GM21367 (cell line): ENCODE results near the gene DHRSX.
"Not testable (repeated sequence)": the region's sequence is repeated elsewhere in the genome, so short reads cannot be mapped to it uniquely, and the experiment has no call there.

ENCODE experiments used
- ATAC-seq: cut with Tn5 transposase; IDR thresholded peaks from one replicate; pipeline ENCODE4 v1.9.1; 2021; ENCODE audit not compliant: unreplicated experiment

Gene DHRSX

GRCh38 chrX:2498781-2499302, 1.9 kb downstream of the DHRSX start:
- no peak for ATAC-seq

GRCh38 chrX:2497961-2498780, 2.6 kb downstream of the DHRSX start:
- ATAC-seq: no peak

GRCh38 chrX:2495595-2495994, 5.2 kb downstream of the DHRSX start:
- no peak for ATAC-seq

GRCh38 chrX:2492531-2493218, 8.1 kb downstream of the DHRSX start:
- ATAC-seq: no peak

- ATAC-seq: no peak
Measured at GRCh38 chrX:2490634-2491033, 10.1 kb downstream of the DHRSX start.

- ATAC-seq: no peak
Measured at GRCh38 chrX:2489446-2490445, 11.0 kb downstream of the DHRSX start.

GRCh38 chrX:2488621-2489285, 12.0 kb downstream of the DHRSX start:
- ATAC-seq: no peak

- no peak for ATAC-seq
Measured at GRCh38 chrX:2487366-2487765, 13.4 kb downstream of the DHRSX start.

- ATAC-seq: no peak
Measured at GRCh38 chrX:2486476-2487133, 14.2 kb downstream of the DHRSX start.

- ATAC-seq: no peak
Measured at GRCh38 chrX:2485789-2486345, 14.9 kb downstream of the DHRSX start.

GRCh38 chrX:2484721-2485648, 15.8 kb downstream of the DHRSX start:
- no peak for ATAC-seq

- no peak for ATAC-seq
Measured at GRCh38 chrX:2484256-2484655, 16.5 kb downstream of the DHRSX start.

- ATAC-seq: no peak
Measured at GRCh38 chrX:2483398-2484060, 17.2 kb downstream of the DHRSX start.

GRCh38 chrX:2481597-2481996, 19.2 kb downstream of the DHRSX start:
- not testable (repeated sequence) for ATAC-seq

GRCh38 chrX:2479982-2480381, 20.8 kb downstream of the DHRSX start:
- ATAC-seq: not testable (repeated sequence)

- no peak for ATAC-seq
Measured at GRCh38 chrX:2479420-2479780, 21.4 kb downstream of the DHRSX start.

GRCh38 chrX:2478546-2479419, 22.0 kb downstream of the DHRSX start:
- ATAC-seq: no peak
